ENCODE results near the gene UCK1.
"Not testable (repeated sequence)": the region's sequence is repeated elsewhere in the genome, so short reads cannot be mapped to it uniquely, and the experiment has no call there.

UCK1 gene

GRCh38 chr9:131523451-131524435 is 7.3 kb downstream of the UCK1 start:
- no peaks in the 10 kb centered on the region for H3K9me3 Mint-ChIP-seq
- ATAC-seq (ENCODE audit: low read depth) (no peak), DNase-seq (ENCODE audit: low spot score in 2 of 2) (no peak)
- peaks cover 15% of the 10 kb centered on the region for H3K36me3 Mint-ChIP-seq
- no peaks in the 10 kb centered on the region for H3K27me3 Mint-ChIP-seq
- H3K4me1 Mint-ChIP-seq, result no peaks in the 10 kb centered on the region
- no peak overlapping the region for H3K27ac Mint-ChIP-seq
- no peak overlapping the region for H3K4me3 Mint-ChIP-seq

GRCh38 chr9:131523086-131523388 is 8.0 kb downstream of the UCK1 start:
- Mint-ChIP-seq H3K4me1 (no peaks in the 10 kb centered on the region), H3K9me3 (no peaks in the 10 kb centered on the region), H3K36me3 (peaks cover 17% of the 10 kb centered on the region), H3K27ac (no peak overlapping the region), H3K27me3 (no peaks in the 10 kb centered on the region), H3K4me3 (no peak overlapping the region)
- ATAC-seq (ENCODE audit: low read depth) (no peak), DNase-seq (ENCODE audit: low spot score in 2 of 2) (no peak)

- ATAC-seq (ENCODE audit: low read depth) (no peak), DNase-seq (ENCODE audit: low spot score in 2 of 2) (no peak)
- Mint-ChIP-seq H3K9me3 (no peaks in the 10 kb centered on the region), H3K4me1 (no peaks in the 10 kb centered on the region), H3K4me3 (no peak overlapping the region), H3K27ac (no peak overlapping the region), H3K27me3 (no peaks in the 10 kb centered on the region), H3K36me3 (peaks cover 17% of the 10 kb centered on the region)
Observed at GRCh38 chr9:131522257-131523085, 8.6 kb downstream of the UCK1 start.

GRCh38 chr9:131521822-131522221 is 9.2 kb downstream of the UCK1 start:
- H3K4me1 Mint-ChIP-seq, result no peaks in the 10 kb centered on the region
- no peak overlapping the region for H3K4me3 Mint-ChIP-seq
- DNase-seq (ENCODE audit: low spot score in 2 of 2), result no peak
- no peaks in the 10 kb centered on the region for H3K27me3 Mint-ChIP-seq
- no peak for ATAC-seq (ENCODE audit: low read depth)
- H3K9me3 Mint-ChIP-seq, result no peaks in the 10 kb centered on the region
- H3K36me3 Mint-ChIP-seq, result peaks cover 17% of the 10 kb centered on the region
- H3K27ac Mint-ChIP-seq, result no peak overlapping the region

GRCh38 chr9:131521203-131521602 is 9.9 kb downstream of the UCK1 start:
- H3K4me1 Mint-ChIP-seq, result no peaks in the 10 kb centered on the region
- no peak overlapping the region for H3K27ac Mint-ChIP-seq
- peaks cover 11% of the 10 kb centered on the region for H3K36me3 Mint-ChIP-seq
- ATAC-seq (ENCODE audit: low read depth) (no peak), DNase-seq (ENCODE audit: low spot score in 2 of 2) (no peak)
- no peaks in the 10 kb centered on the region for H3K9me3 Mint-ChIP-seq
- H3K4me3 Mint-ChIP-seq, result no peak overlapping the region
- H3K27me3 Mint-ChIP-seq, result no peaks in the 10 kb centered on the region

GRCh38 chr9:131520503-131520902 is 10.6 kb downstream of the UCK1 start:
- no peaks in the 10 kb centered on the region for H3K4me1 Mint-ChIP-seq
- H3K36me3 Mint-ChIP-seq, result peaks cover 10% of the 10 kb centered on the region
- ATAC-seq (ENCODE audit: low read depth) (no peak), DNase-seq (ENCODE audit: low spot score in 2 of 2) (no peak)
- no peak overlapping the region for H3K4me3 Mint-ChIP-seq
- no peaks in the 10 kb centered on the region for H3K9me3 Mint-ChIP-seq
- no peak overlapping the region for H3K27ac Mint-ChIP-seq
- H3K27me3 Mint-ChIP-seq, result no peaks in the 10 kb centered on the region

GRCh38 chr9:131518553-131518952 is 12.5 kb downstream of the UCK1 start:
- Mint-ChIP-seq H3K36me3 (peaks cover 8% of the 10 kb centered on the region), H3K27ac (no peak overlapping the region), H3K4me3 (no peak overlapping the region), H3K4me1 (peaks cover 6% of the 10 kb centered on the region), H3K27me3 (no peaks in the 10 kb centered on the region), H3K9me3 (no peaks in the 10 kb centered on the region)
- ATAC-seq (ENCODE audit: low read depth) (no peak), DNase-seq (ENCODE audit: low spot score in 2 of 2) (no peak)

- Mint-ChIP-seq H3K9me3 (no peaks in the 10 kb centered on the region), H3K4me1 (peaks cover 6% of the 10 kb centered on the region), H3K4me3 (no peak overlapping the region), H3K36me3 (peaks cover 8% of the 10 kb centered on the region), H3K27ac (no peak overlapping the region), H3K27me3 (no peaks in the 10 kb centered on the region)
- no peak for ATAC-seq (ENCODE audit: low read depth)
- no peak for DNase-seq (ENCODE audit: low spot score in 2 of 2)
Observed at GRCh38 chr9:131517761-131518190, 13.3 kb downstream of the UCK1 start.

GRCh38 chr9:131516930-131517329 is 14.1 kb downstream of the UCK1 start:
- H3K27ac Mint-ChIP-seq, result no peak overlapping the region
- H3K4me3 Mint-ChIP-seq, result no peak overlapping the region
- H3K9me3 Mint-ChIP-seq, result no peaks in the 10 kb centered on the region
- ATAC-seq (ENCODE audit: low read depth), result peak; percentile 31
- DNase-seq (ENCODE audit: low spot score in 2 of 2), result no peak
- peaks cover 6% of the 10 kb centered on the region for H3K4me1 Mint-ChIP-seq
- peaks cover 8% of the 10 kb centered on the region for H3K36me3 Mint-ChIP-seq
- H3K27me3 Mint-ChIP-seq, result no peaks in the 10 kb centered on the region

- H3K27ac Mint-ChIP-seq, result no peak overlapping the region
- DNase-seq (ENCODE audit: low spot score in 2 of 2) (no peak), ATAC-seq (ENCODE audit: low read depth) (no peak)
- no peaks in the 10 kb centered on the region for H3K9me3 Mint-ChIP-seq
- no peak overlapping the region for H3K4me3 Mint-ChIP-seq
- peaks cover 10% of the 10 kb centered on the region for H3K36me3 Mint-ChIP-seq
- no peaks in the 10 kb centered on the region for H3K27me3 Mint-ChIP-seq
- H3K4me1 Mint-ChIP-seq, result peaks cover 6% of the 10 kb centered on the region
Observed at GRCh38 chr9:131516100-131516499, 15.0 kb downstream of the UCK1 start.

- H3K27me3 Mint-ChIP-seq, H3K4me3 Mint-ChIP-seq: not testable (repeated sequence)
- peaks cover 12% of the 10 kb centered on the region for H3K36me3 Mint-ChIP-seq
Observed at GRCh38 chr9:131515559-131516031, 15.5 kb downstream of the UCK1 start.

GRCh38 chr9:131513177-131513576 is 17.9 kb downstream of the UCK1 start:
- Mint-ChIP-seq H3K27ac (peak overlapping the region; percentile 38), H3K4me1 (peaks cover 6% of the 10 kb centered on the region), H3K27me3 (no peaks in the 10 kb centered on the region), H3K4me3 (no peak overlapping the region), H3K9me3 (no peaks in the 10 kb centered on the region), H3K36me3 (peaks cover 9% of the 10 kb centered on the region)
- DNase-seq (ENCODE audit: low spot score in 2 of 2), result no peak
- no peak for ATAC-seq (ENCODE audit: low read depth)

More at GRCh38 chr9:131515559-131516031, 15.5 kb downstream of the UCK1 start:
- DNase-seq (ENCODE audit: low spot score in 2 of 2); H3K4me1 Mint-ChIP-seq; H3K27ac Mint-ChIP-seq; H3K9me3 Mint-ChIP-seq; ATAC-seq (ENCODE audit: low read depth): not testable (repeated sequence)

- H3K9me3 Mint-ChIP-seq, result no peaks in the 10 kb centered on the region
- H3K4me3 Mint-ChIP-seq, result no peak overlapping the region
- DNase-seq (ENCODE audit: low spot score in 2 of 2), result no peak
- peaks cover 9% of the 10 kb centered on the region for H3K36me3 Mint-ChIP-seq
- no peak for ATAC-seq (ENCODE audit: low read depth)
- H3K27me3 Mint-ChIP-seq, result no peaks in the 10 kb centered on the region
- peaks cover 6% of the 10 kb centered on the region for H3K4me1 Mint-ChIP-seq
- H3K27ac Mint-ChIP-seq, result no peak overlapping the region
Observed at GRCh38 chr9:131511880-131512279, 19.2 kb downstream of the UCK1 start.

- H3K36me3 Mint-ChIP-seq, result peaks cover 9% of the 10 kb centered on the region
- H3K4me1 Mint-ChIP-seq, result peaks cover 6% of the 10 kb centered on the region
- ATAC-seq (ENCODE audit: low read depth) (no peak), DNase-seq (ENCODE audit: low spot score in 2 of 2) (no peak)
- H3K4me3 Mint-ChIP-seq, result no peak overlapping the region
- H3K27ac Mint-ChIP-seq, result no peak overlapping the region
- no peaks in the 10 kb centered on the region for H3K9me3 Mint-ChIP-seq
- no peaks in the 10 kb centered on the region for H3K27me3 Mint-ChIP-seq
Observed at GRCh38 chr9:131511416-131511815, 19.6 kb downstream of the UCK1 start.

All from memory B cell (primary cell).